Suprapubic skin (tissue), 4 donors: ENCODE data around the gene AKAP13. TPM values are rescaled to one million over a fixed set of nuclear protein-coding genes. Genes with fewer than 3 reads are reported as not detected.
A peak's percentile ranks its signal among the peaks of the same experiment; 100 is the strongest.

Experiments used
- DNase-seq, 2 donors: peaks; one replicate each; pipeline ENCODE4 v3.0.0-alpha.2; 2019; ENCODE audit warnings: low spot score in 2 of 2
- H3K27ac ChIP-seq: fragments of 200-600 bp; sonication (generic); one replicate; pipeline ENCODE4 v1.5.1; 2019
- H3K27me3 ChIP-seq: fragments of 200-600 bp; sonication (generic); one replicate; pipeline ENCODE4 v1.5.1; 2019
- H3K36me3 ChIP-seq: fragments of 200-600 bp; sonication (generic); one replicate; pipeline ENCODE4 v1.5.1; 2019
- H3K4me1 ChIP-seq: fragments of 200-600 bp; sonication (generic); one replicate; pipeline ENCODE4 v1.5.1; 2019
- H3K4me3 ChIP-seq: fragments of 200-600 bp; sonication (generic); one replicate; pipeline ENCODE4 v1.5.1; 2019; ENCODE audit warnings: mild to moderate bottlenecking
- H3K9me3 ChIP-seq: fragments of 200-600 bp; sonication (generic); one replicate; pipeline ENCODE4 v1.5.1; 2019
- CTCF ChIP-seq, 2 donors: fragments of 200-600 bp in 1 of 2; fragments of 450-650 bp in 1 of 2; sonication (generic) in 1 of 2; IDR thresholded peaks; one replicate each; pipeline ENCODE4 v1.5.1; 2016 to 2019; ENCODE audit warnings: antibody characterized with exemption in 2 of 2, mild to moderate bottlenecking in 1 of 2, moderate library complexity in 1 of 2
- EP300 ChIP-seq: sonication (generic); formaldehyde crosslinking; IDR thresholded peaks from one replicate; pipeline ENCODE4 v1.6.1; 2017; ENCODE audit warnings: antibody characterized with exemption
- POLR2A ChIP-seq, 2 donors: fragments of 450-650 bp; IDR thresholded peaks; one replicate each; pipeline ENCODE4 v1.6.1; 2017; ENCODE audit warnings: antibody characterized with exemption in 2 of 2, mild to moderate bottlenecking in 2 of 2, moderate library complexity in 2 of 2
- POLR2AphosphoS5 ChIP-seq, 3 donors: sonication (generic); formaldehyde crosslinking; IDR thresholded peaks; one replicate each; pipeline ENCODE4 v1.6.1; 2017; ENCODE audit warnings: antibody characterized with exemption in 3 of 3
- WGBS: methylation state at CpG from one replicate; pipeline ENCODE4 v1.1.5; 2018; 5-methylcytosine and 5-hydroxymethylcytosine counted together
- total RNA-seq, 4 donors: library from RNA; depleted of rRNA; stranded (reverse); fragments of >200 nt; gene quantifications; one replicate each; pipeline ENCODE4 v1.1.0, GENCODE V29; 2016

AKAP13 gene
- total RNA-seq, 4 donors from 2014 or later = 124 to 249 (median 163) TPM

DNA sequence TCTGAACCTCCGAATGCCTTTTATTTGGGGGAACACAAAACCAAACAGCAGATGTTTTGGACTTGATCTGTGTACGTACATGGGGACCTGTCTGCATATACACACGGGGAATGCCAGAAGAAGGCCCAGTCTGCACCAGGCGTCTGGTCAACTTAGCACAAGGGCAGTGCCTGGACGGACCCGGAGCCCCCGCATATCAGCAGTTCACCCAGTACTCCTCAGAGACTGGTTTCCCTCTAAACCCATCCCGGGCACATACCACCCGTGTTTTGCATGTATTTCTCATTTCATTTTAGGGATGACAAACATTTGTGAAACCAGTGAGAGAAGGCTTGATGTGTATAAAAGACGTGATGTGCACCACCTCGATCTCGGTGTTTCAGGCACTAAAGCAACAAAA, 364.6 kb downstream of the AKAP13 start:
- H3K36me3 ChIP-seq = peaks cover 89% of the 10 kb centered on the region
- H3K9me3 ChIP-seq = no peaks in the 10 kb centered on the region
- H3K4me1 ChIP-seq = peaks cover 30% of the 10 kb centered on the region
- no peaks in the 10 kb centered on the region for H3K27me3 ChIP-seq
- H3K27ac ChIP-seq = no peak overlapping the region
- 93% methylated on average over 12 of the region's 12 CpGs for WGBS
- DNase-seq = peak in 1 of 2 donors; percentile 57
- no peak for TF ChIP-seq POLR2A (IDR thresholded peaks at IDR 0.05)
- no peak for TF ChIP-seq EP300
- TF ChIP-seq POLR2AphosphoS5 (IDR thresholded peaks at IDR 0.05) = no peak
- TF ChIP-seq CTCF (IDR thresholded peaks at IDR 0.05) = no peak
- no peak overlapping the region for H3K4me3 ChIP-seq

DNA sequence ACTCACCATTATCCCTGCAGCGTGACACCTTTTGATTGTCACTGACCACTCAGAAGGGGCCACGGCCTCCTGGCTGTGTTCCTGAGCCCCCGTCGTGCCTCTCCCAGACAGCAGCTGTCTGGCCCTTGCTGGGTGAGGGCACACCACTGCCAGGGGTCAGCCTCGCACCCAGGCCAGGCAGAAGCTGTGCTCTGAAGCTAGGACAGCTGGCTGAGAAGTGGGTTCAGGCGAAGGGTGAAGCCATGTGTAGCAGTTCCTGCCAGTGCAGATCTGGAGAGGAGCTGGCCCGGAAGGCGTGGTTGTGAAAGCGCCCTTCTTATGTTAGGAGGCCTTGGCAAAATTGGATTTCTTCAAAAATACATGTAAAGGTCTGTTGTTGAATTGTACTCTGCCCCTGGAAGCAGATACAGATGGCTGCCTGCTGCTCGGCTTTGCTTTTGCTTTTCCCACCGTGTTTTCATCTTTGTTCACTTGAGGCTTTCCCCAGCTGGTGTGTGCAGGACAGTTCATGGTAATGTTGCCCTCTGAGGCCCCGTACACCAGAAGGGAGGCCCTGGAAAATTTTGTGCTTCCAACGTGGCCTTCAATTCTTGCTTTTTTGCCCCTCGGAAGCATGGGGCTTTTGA, 365.2 kb downstream of the AKAP13 start:
- no peak overlapping the region for H3K27ac ChIP-seq
- no peaks in the 10 kb centered on the region for H3K27me3 ChIP-seq
- TF ChIP-seq POLR2A (IDR thresholded peaks at IDR 0.05) = no peak
- H3K4me1 ChIP-seq = peaks cover 36% of the 10 kb centered on the region
- no peaks in the 10 kb centered on the region for H3K9me3 ChIP-seq
- no peak overlapping the region for H3K4me3 ChIP-seq
- DNase-seq = peak in 1 of 2 donors; percentile 45
- WGBS = 82% methylated on average over 14 of the region's 14 CpGs
- peaks cover 83% of the 10 kb centered on the region for H3K36me3 ChIP-seq

DNA sequence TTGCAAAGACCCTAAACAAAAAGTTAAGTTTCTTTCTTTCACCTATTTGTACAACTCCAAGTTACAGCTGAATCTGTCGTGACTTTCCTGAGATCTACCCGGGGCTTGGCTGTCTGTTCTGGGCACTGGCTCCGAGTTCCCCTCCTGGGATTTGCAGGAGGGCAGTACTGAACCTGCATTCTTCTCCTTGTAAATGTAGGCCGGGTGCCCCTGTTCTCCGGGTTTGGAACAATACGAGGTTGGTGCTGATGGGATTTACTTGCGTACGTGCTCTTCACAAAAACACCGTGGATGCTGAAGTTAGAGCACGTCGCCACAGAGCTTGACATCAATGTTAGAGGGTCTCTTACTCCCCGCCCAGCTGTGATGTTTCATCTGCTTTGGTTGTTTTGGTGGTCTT, 366.2 kb downstream of the AKAP13 start:
- Histone ChIP-seq H3K4me1 (peaks cover 38% of the 10 kb centered on the region), H3K27ac (no peak overlapping the region), H3K9me3 (no peaks in the 10 kb centered on the region), H3K36me3 (peaks cover 72% of the 10 kb centered on the region), H3K27me3 (no peaks in the 10 kb centered on the region), H3K4me3 (no peak overlapping the region)
- peak in 1 of 2 donors; percentile 47 for DNase-seq
- 89% methylated on average over 12 of the region's 12 CpGs for WGBS
- no peak for TF ChIP-seq POLR2A (IDR thresholded peaks at IDR 0.05)
- TF ChIP-seq POLR2AphosphoS5 (IDR thresholded peaks at IDR 0.05) = no peak
- no peak for TF ChIP-seq EP300
- no peak for TF ChIP-seq CTCF (IDR thresholded peaks at IDR 0.05)

- Histone ChIP-seq H3K9me3 (no peaks in the 10 kb centered on the region), H3K27me3 (no peaks in the 10 kb centered on the region), H3K4me1 (peaks cover 46% of the 10 kb centered on the region), H3K4me3 (no peak overlapping the region), H3K36me3 (peaks cover 57% of the 10 kb centered on the region), H3K27ac (no peak overlapping the region)
- DNase-seq = no peak
- TF ChIP-seq EP300 (no peak), CTCF (IDR thresholded peaks at IDR 0.05) (no peak), POLR2AphosphoS5 (IDR thresholded peaks at IDR 0.05) (no peak), POLR2A (IDR thresholded peaks at IDR 0.05) (no peak)
- 84% methylated on average over 9 of the region's 9 CpGs for WGBS
These were observed 367.8 kb downstream of the AKAP13 start for GRCh38 chr15:85748176-85748575.

DNA sequence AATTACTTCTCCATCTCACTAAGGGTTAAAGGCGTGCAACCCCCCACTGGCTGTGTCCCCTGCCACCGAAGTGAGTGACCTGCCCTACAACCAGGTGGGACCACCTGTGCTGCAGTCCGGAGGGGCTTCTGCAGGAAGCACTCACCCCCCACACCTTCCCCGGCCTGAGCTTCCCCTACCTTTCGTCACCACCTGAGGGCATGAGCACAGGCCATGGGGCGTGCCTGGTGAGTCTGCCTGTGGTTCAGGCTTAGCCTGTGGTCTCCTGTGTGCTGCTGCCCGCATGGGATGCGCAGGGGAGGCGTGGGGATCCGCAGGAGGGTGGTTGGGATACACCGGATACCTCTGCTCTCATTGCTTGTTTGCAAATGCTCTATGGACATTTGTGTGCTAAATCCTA, 368.3 kb downstream of the AKAP13 start:
- Histone ChIP-seq H3K27ac (no peak overlapping the region), H3K9me3 (no peaks in the 10 kb centered on the region), H3K36me3 (peaks cover 52% of the 10 kb centered on the region), H3K4me3 (no peak overlapping the region), H3K4me1 (peaks cover 50% of the 10 kb centered on the region), H3K27me3 (no peaks in the 10 kb centered on the region)
- TF ChIP-seq CTCF (IDR thresholded peaks at IDR 0.05) (no peak), POLR2A (IDR thresholded peaks at IDR 0.05) (no peak), POLR2AphosphoS5 (IDR thresholded peaks at IDR 0.05) (no peak), EP300 (no peak)
- DNase-seq = peak in 1 of 2 donors; percentile 61
- 72% methylated on average over 11 of the region's 11 CpGs for whole genome bisulfite sequencing
